Measurements from ENCODE around the gene CEL.
"Not testable (repeated sequence)": the region's sequence is repeated elsewhere in the genome, so short reads cannot be mapped to it uniquely, and the experiment has no call there.

The CEL gene

DNA sequence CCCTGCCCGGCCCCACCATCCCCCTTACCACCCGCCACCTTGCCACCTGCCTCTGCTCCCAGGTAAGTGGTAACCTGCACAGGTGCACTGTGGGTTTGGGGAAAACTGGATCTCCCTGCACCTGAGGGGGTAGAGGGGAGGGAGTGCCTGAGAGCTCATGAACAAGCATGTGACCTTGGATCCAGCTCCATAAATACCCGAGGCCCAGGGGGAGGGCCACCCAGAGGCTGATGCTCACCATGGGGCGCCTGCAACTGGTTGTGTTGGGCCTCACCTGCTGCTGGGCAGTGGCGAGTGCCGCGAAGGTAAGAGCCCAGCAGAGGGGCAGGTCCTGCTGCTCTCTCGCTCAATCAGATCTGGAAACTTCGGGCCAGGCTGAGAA lies at the start of gene CEL:
CEL (plus strand) TSS at position 218 of the 382 bp plus-strand sequence; CDS start at position 240, 22 bp downstream.
- not testable (repeated sequence) for H3K27me3 ChIP-seq (replicated peaks; ENCODE audit: control insufficient read depth, insufficient read depth, low read length); H3K9ac ChIP-seq (ENCODE audit: low read length); H3K9me3 ChIP-seq (ENCODE audit: control insufficient read depth, low read length); DNase-seq (ENCODE audit: low read depth); H3K4me1 ChIP-seq (ENCODE audit: control insufficient read depth, insufficient read depth, low read length); H3K4me3 ChIP-seq (ENCODE audit: low read length)
- H3K36me3 ChIP-seq (ENCODE audit: control insufficient read depth, insufficient read depth, low read length, severe bottlenecking), result peaks cover 11% of the 10 kb centered on the region

DNA sequence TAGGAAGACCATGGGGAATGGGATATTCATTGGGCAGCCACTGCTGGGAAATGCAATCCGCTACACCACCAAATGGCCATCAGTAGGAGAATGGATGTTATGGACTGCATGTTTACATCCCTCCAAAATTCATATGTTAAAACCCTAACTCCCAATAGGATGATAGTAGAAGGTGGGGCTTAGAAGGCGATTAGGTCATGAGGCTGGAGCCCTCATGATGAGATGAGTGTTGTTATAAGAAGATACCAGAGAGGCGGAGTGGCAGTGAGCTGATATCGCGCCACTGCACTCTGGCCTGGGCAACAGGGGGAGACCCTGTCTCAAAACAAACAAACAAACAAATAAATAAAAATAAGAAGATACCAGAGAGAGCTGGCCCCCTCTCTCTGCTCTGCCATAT lies 47.1 kb upstream of the CEL start:
- H3K4me3 ChIP-seq (ENCODE audit: low read length), result no peak overlapping the region
- H3K4me1 ChIP-seq (ENCODE audit: control insufficient read depth, insufficient read depth, low read length), result no peaks in the 10 kb centered on the region
- H3K9ac ChIP-seq (ENCODE audit: low read length), result no peak overlapping the region
- H3K27me3 ChIP-seq (replicated peaks; ENCODE audit: control insufficient read depth, insufficient read depth, low read length), result peaks cover 14% of the 10 kb centered on the region
- no peaks in the 10 kb centered on the region for H3K36me3 ChIP-seq (ENCODE audit: control insufficient read depth, insufficient read depth, low read length, severe bottlenecking)
- H3K9me3 ChIP-seq (ENCODE audit: control insufficient read depth, low read length), result peaks cover 44% of the 10 kb centered on the region
- DNase-seq (ENCODE audit: low read depth), result no peak

DNA sequence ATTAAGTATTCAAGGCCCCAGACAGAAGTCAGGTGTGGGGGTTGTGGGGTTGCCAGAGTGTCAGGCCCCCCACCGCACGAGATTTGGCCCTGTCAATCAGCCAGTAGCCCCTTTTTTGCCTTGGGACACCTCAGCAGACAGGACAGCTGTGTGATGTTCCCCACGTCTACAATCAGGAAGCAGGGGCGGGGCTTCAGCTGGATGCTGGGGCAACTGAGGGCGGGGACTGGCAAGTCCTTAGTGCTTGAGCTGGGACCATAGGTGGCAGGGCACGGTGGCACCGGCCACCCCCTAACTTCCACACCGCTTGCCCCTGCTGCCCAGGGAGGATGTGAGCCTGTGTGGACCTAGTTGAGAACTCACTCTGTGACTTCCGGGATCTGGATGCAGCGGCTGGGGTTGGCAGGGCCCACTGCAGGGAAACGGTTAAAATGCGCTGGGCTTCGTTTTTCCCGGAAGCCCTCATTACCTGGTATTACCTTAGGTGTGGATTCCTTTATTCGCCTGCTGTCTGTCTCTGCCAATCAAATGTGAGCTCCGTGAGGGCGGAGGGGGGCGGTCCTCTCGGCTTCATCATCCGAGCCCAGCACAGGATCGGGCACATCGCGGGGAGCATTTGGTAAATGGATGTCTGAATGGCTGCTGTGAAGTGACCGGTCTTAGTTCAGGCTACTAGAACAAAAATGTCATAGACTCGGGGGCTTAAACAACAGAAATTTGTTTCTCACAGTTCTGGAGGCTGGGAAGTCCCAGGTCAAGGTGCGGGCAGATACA lies 38.5 kb upstream of the CEL start:
- H3K27me3 ChIP-seq (replicated peaks; ENCODE audit: control insufficient read depth, insufficient read depth, low read length), result no peaks in the 10 kb centered on the region
- H3K9ac ChIP-seq (ENCODE audit: low read length), result no peak overlapping the region
- no peak for DNase-seq (ENCODE audit: low read depth)
- H3K4me1 ChIP-seq (ENCODE audit: control insufficient read depth, insufficient read depth, low read length), result peaks cover 3% of the 10 kb centered on the region
- H3K4me3 ChIP-seq (ENCODE audit: low read length), result no peak overlapping the region
- peaks cover 2% of the 10 kb centered on the region for H3K9me3 ChIP-seq (ENCODE audit: control insufficient read depth, low read length)
- H3K36me3 ChIP-seq (ENCODE audit: control insufficient read depth, insufficient read depth, low read length, severe bottlenecking), result no peaks in the 10 kb centered on the region

DNA sequence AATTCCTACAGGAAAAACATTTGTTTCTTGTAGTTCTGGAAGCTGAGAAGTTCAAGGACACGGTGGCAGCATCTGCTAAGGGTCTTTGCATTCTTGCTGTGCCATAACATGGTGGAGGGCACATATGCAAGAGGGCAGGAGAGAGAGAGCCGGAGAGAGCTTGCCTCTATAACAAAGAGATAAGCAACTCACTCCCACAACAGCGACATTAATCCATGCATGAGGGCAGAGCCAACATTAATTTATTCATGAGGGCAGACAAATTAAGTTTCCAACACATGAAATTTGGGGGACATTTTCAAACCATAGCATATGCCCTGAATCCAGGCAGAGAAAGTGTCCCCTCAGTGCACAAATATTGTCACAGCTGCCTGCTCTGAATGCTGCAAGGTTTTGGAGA lies 35.4 kb upstream of the CEL start:
- Histone ChIP-seq H3K4me3 (ENCODE audit: low read length) (no peak overlapping the region), H3K27me3 (replicated peaks; ENCODE audit: control insufficient read depth, insufficient read depth, low read length) (no peaks in the 10 kb centered on the region), H3K4me1 (ENCODE audit: control insufficient read depth, insufficient read depth, low read length) (peaks cover 13% of the 10 kb centered on the region), H3K36me3 (ENCODE audit: control insufficient read depth, insufficient read depth, low read length, severe bottlenecking) (no peaks in the 10 kb centered on the region), H3K9ac (ENCODE audit: low read length) (no peak overlapping the region), H3K9me3 (ENCODE audit: control insufficient read depth, low read length) (no peaks in the 10 kb centered on the region)
- no peak for DNase-seq (ENCODE audit: low read depth)

DNA sequence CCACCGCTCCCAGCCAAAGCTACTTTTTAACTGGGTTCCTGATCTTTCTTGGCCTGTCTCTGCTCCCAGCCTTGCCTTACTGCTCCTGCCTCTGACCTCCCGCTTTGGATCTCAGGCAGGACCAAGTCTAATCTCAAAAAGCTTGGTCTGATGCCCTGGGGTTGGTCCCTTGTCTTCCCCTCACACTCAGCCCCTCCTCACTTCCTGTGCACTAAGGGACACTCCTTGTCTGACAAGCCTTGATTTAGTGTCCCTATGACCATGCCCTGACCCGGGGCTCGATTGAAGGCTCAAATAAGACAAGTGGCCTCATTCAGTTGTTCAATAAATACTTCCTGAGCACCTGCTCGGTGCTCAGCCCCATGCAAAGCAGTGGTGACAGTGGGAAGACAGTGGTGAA lies 34.6 kb upstream of the CEL start:
- H3K27me3 ChIP-seq (replicated peaks; ENCODE audit: control insufficient read depth, insufficient read depth, low read length), result no peaks in the 10 kb centered on the region
- H3K36me3 ChIP-seq (ENCODE audit: control insufficient read depth, insufficient read depth, low read length, severe bottlenecking), result no peaks in the 10 kb centered on the region
- no peak overlapping the region for H3K9ac ChIP-seq (ENCODE audit: low read length)
- H3K4me1 ChIP-seq (ENCODE audit: control insufficient read depth, insufficient read depth, low read length), result peaks cover 18% of the 10 kb centered on the region
- H3K4me3 ChIP-seq (ENCODE audit: low read length), result no peak overlapping the region
- DNase-seq (ENCODE audit: low read depth), result no peak
- no peaks in the 10 kb centered on the region for H3K9me3 ChIP-seq (ENCODE audit: control insufficient read depth, low read length)

DNA sequence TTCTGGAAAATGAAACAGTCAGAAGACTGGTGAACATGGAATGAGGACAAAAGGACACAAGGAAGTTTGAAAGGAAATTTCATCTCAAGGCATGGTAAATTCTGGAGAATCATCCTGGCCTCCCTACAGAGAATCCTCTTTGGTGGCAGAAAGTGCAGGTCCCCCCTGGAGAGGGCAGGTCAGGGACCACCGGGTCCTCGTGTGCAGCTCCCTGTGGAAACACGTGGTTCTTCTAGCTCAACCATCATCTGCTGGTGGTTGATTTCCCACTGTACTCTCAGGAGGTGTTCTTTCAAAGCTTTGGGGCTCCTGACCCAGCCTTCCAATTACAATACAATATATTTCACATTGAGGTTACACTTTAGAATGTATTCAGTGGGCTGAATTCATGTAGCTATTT lies 33.6 kb upstream of the CEL start:
- Histone ChIP-seq H3K4me1 (ENCODE audit: control insufficient read depth, insufficient read depth, low read length) (peaks cover 23% of the 10 kb centered on the region), H3K4me3 (ENCODE audit: low read length) (no peak overlapping the region), H3K27me3 (replicated peaks; ENCODE audit: control insufficient read depth, insufficient read depth, low read length) (no peaks in the 10 kb centered on the region), H3K9me3 (ENCODE audit: control insufficient read depth, low read length) (no peaks in the 10 kb centered on the region), H3K36me3 (ENCODE audit: control insufficient read depth, insufficient read depth, low read length, severe bottlenecking) (no peaks in the 10 kb centered on the region), H3K9ac (ENCODE audit: low read length) (no peak overlapping the region)
- DNase-seq (ENCODE audit: low read depth), result no peak

DNA sequence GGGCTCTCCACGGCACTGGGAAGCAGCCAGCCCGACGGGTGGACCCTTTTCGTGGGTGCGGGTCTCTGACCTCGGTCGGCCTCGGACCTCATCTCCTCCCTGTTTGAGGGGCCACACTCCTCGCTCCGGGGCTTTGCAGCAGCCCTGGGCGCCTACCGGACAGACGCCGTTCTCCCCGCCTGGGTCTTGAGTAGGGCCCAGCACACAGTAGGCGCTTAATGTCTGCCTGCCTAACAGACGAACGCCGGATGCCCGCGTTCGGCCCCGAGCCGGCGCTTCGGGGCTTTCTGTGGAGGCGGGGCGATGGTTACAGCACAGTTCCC lies 31.8 kb upstream of the CEL start:
- no peaks in the 10 kb centered on the region for H3K36me3 ChIP-seq (ENCODE audit: control insufficient read depth, insufficient read depth, low read length, severe bottlenecking)

DNA sequence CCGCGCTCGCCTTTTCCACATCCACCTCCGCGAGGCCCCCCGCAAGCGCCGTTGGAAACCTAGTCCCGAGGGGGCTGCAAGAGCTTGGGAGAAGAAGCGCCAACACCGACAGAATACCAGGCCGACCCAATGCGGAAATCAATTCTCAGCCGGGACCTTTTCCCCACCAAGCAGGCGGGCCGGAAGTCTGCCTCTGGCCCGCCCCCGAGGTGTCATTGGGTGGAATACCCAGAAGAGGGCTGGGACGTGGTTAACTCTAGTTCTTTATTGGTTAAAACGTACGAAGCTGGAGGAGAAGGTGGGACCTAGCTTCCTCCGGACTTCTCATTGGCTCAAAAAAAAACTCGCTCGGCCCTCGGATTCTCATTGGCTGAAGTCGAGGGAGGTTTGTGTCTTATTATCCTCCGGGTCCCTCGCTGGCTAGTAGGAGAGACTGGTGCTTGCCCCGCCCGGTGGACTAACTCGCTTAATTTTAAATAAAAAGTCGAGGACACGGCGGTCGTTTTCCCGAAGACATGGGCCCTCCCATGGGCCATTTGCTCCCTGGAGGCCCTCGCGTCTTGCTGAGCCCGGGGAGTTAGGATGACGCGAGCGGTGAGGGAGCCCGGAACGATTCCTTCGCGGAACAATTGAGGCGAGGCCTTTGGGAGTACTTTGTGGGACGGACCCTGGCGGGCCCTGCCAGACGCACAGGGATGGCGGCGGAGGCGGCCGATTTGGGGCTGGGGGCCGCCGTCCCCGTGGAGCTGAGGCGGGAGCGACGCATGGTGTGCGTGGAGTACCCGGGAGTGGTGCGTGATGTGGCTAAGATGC lies 31.3 kb upstream of the CEL start, which contains the start of gene GTF3C5:
GTF3C5 (plus strand) TSS at position 681 of the 813 bp plus-strand sequence; CDS start at position 696, 15 bp downstream.
- H3K4me1 ChIP-seq (ENCODE audit: control insufficient read depth, insufficient read depth, low read length), result peaks cover 23% of the 10 kb centered on the region
- DNase-seq (ENCODE audit: low read depth), result peak; percentile 99
- H3K36me3 ChIP-seq (ENCODE audit: control insufficient read depth, insufficient read depth, low read length, severe bottlenecking), result no peaks in the 10 kb centered on the region
- peak within 1 kb of the TSS; percentile 99 for H3K9ac ChIP-seq (ENCODE audit: low read length)
- no peaks in the 10 kb centered on the region for H3K9me3 ChIP-seq (ENCODE audit: control insufficient read depth, low read length)
- no peaks in the 10 kb centered on the region for H3K27me3 ChIP-seq (replicated peaks; ENCODE audit: control insufficient read depth, insufficient read depth, low read length)
- H3K4me3 ChIP-seq (ENCODE audit: low read length), result peak within 1 kb of the TSS; percentile 100

More for the DNA sequence above, 31.8 kb upstream of the CEL start:
- Histone ChIP-seq H3K27me3 (replicated peaks; ENCODE audit: control insufficient read depth, insufficient read depth, low read length) (no peaks in the 10 kb centered on the region), H3K4me1 (ENCODE audit: control insufficient read depth, insufficient read depth, low read length) (peaks cover 23% of the 10 kb centered on the region), H3K4me3 (ENCODE audit: low read length) (peak overlapping the region; percentile 100), H3K9me3 (ENCODE audit: control insufficient read depth, low read length) (no peaks in the 10 kb centered on the region), H3K9ac (ENCODE audit: low read length) (peak overlapping the region; percentile 99)
- DNase-seq (ENCODE audit: low read depth), result no peak

DNA sequence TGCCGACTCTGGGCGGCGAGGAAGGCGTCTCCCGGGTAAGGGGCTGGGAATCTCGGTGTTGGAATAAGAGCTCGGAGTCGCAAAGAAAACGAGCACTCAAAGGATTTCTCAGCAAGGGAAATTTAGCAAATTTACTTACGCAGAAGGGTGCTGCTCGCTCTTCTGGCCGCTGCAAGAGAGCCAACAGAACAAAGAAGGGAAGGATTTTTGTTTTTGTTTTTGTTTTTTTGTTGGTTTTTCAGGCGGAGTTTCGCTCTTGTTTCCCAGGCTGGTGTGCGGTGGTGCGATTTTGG lies 30.7 kb upstream of the CEL start:
- H3K9me3 ChIP-seq (ENCODE audit: control insufficient read depth, low read length), result no peaks in the 10 kb centered on the region
- H3K9ac ChIP-seq (ENCODE audit: low read length), result peak overlapping the region; percentile 99
- no peak for DNase-seq (ENCODE audit: low read depth)
- H3K36me3 ChIP-seq (ENCODE audit: control insufficient read depth, insufficient read depth, low read length, severe bottlenecking), result no peaks in the 10 kb centered on the region
- H3K27me3 ChIP-seq (replicated peaks; ENCODE audit: control insufficient read depth, insufficient read depth, low read length), result no peaks in the 10 kb centered on the region
- H3K4me1 ChIP-seq (ENCODE audit: control insufficient read depth, insufficient read depth, low read length), result peaks cover 23% of the 10 kb centered on the region
- H3K4me3 ChIP-seq (ENCODE audit: low read length), result peak overlapping the region; percentile 100

DNA sequence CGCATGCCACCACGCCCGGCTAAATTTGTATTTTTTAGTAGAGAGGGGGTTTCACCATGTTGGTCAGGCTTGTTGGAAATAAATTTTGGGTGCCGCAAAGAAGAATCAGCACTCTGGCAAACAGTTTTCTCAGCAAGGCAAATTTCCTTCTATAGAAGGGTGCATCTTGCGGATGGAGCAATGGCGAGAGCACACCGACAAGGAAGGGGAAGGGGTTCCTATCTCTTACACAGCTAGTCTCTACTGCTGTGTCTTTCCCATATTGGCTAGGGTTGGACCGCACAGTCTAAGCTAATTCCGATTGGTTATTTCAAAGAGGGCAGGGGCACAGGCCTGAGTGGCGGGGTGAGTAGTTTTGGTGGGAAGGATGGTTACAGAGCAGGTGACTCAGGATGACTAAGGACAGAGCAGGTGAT lies 30.3 kb upstream of the CEL start:
- H3K27me3 ChIP-seq (replicated peaks; ENCODE audit: control insufficient read depth, insufficient read depth, low read length), result no peaks in the 10 kb centered on the region
- H3K4me1 ChIP-seq (ENCODE audit: control insufficient read depth, insufficient read depth, low read length), result peaks cover 23% of the 10 kb centered on the region
- peak overlapping the region; percentile 99 for H3K9ac ChIP-seq (ENCODE audit: low read length)
- H3K9me3 ChIP-seq (ENCODE audit: control insufficient read depth, low read length), result no peaks in the 10 kb centered on the region
- DNase-seq (ENCODE audit: low read depth), result no peak
- peak overlapping the region; percentile 100 for H3K4me3 ChIP-seq (ENCODE audit: low read length)
- no peaks in the 10 kb centered on the region for H3K36me3 ChIP-seq (ENCODE audit: control insufficient read depth, insufficient read depth, low read length, severe bottlenecking)

DNA sequence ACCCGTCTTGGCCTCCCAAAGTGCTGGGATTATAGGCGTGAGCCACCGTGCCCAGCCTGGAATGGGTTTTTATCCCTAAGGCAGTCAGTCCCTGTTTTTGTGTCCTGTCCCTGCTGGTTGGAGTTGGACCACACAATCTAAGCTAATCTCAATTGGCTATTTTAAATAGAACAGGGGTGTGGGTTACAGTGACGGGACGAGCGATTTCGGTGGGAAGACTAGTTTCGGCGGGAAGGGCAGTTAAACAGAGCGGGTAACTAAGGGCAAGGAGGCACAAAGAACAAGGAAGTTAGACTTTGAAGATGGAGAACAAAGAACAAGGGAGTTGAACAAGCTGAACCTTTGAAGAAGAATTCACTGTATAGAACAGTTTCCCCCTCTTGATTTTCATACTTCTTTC lies 29.6 kb upstream of the CEL start:
- H3K4me1 ChIP-seq (ENCODE audit: control insufficient read depth, insufficient read depth, low read length), result peaks cover 23% of the 10 kb centered on the region
- H3K9ac ChIP-seq (ENCODE audit: low read length), result peak overlapping the region; percentile 99
- H3K4me3 ChIP-seq (ENCODE audit: low read length), result peak overlapping the region; percentile 100
- no peaks in the 10 kb centered on the region for H3K27me3 ChIP-seq (replicated peaks; ENCODE audit: control insufficient read depth, insufficient read depth, low read length)
- no peaks in the 10 kb centered on the region for H3K9me3 ChIP-seq (ENCODE audit: control insufficient read depth, low read length)
- no peak for DNase-seq (ENCODE audit: low read depth)
- H3K36me3 ChIP-seq (ENCODE audit: control insufficient read depth, insufficient read depth, low read length, severe bottlenecking), result no peaks in the 10 kb centered on the region
